HL-60 (cell line): ENCODE data around the gene CNOT8.

Source experiments
- CTCF ChIP-seq: IDR thresholded peaks from one replicate; pipeline ENCODE4 v1.5.1; 2011; ENCODE audit warnings: low read length, control low read depth, inconsistent platforms; ENCODE audit not compliant: insufficient read depth
- GABPA ChIP-seq: IDR thresholded peaks from 2 replicates; pipeline ENCODE4 v1.6.1; 2012; ENCODE audit warnings: low read depth
- POLR2AphosphoS5 ChIP-seq: IDR thresholded peaks from 2 replicates; pipeline ENCODE4 v1.6.1; 2012; ENCODE audit warnings: low read depth
- SPI1 ChIP-seq: IDR thresholded peaks from 2 replicates; pipeline ENCODE4 v1.6.1; 2012; ENCODE audit warnings: low read depth, mild to moderate bottlenecking, borderline replicate concordance

- no peak for TF ChIP-seq CTCF
- no peak for TF ChIP-seq POLR2AphosphoS5
- no peak for TF ChIP-seq GABPA
- no peak for TF ChIP-seq SPI1
Observed at GRCh38 chr5:154823605-154824004, 34.8 kb upstream of the CNOT8 start.
